Gastrocnemius medialis (tissue), 4 donors: ENCODE measurements around the gene CTSA. TPM values are rescaled to one million over a fixed set of nuclear protein-coding genes. Genes with fewer than 3 reads are reported as not detected.

ENCODE experiments used
- ATAC-seq, 2 donors: fragments of 150-250 bp; one replicate each; pipeline ENCODE4 v1.9.1; 2016
- DNase-seq, 2 donors: peaks; one replicate each; pipeline ENCODE4 v3.0.0-alpha.2; 2019
- H3K27ac ChIP-seq, 4 donors: fragments of 200-600 bp; sonication (generic); 1 replicate in 1 of 4; 2 replicates in 3 of 4; pipeline ENCODE4 v1.5.1; 2016 to 2018; ENCODE audit warnings: mild to moderate bottlenecking in 2 of 4, moderate library complexity in 1 of 4
- H3K27me3 ChIP-seq, 3 donors: fragments of 200-600 bp; sonication (generic) in 2 of 3; 1 replicate in 1 of 3; 2 replicates in 2 of 3; pipeline versions ENCODE4 v1.5.1 to v1.6.0; 2016 to 2019; ENCODE audit warnings: mild to moderate bottlenecking in 1 of 3, moderate library complexity in 1 of 3
- H3K36me3 ChIP-seq, 2 donors: fragments of 200-600 bp; sonication (generic) in 1 of 2; one replicate each; pipeline ENCODE4 v1.5.1; 2017 to 2018
- H3K4me1 ChIP-seq, 2 donors: fragments of 200-600 bp; sonication (generic) in 1 of 2; one replicate each; pipeline ENCODE4 v1.5.1; 2016 to 2017; ENCODE audit warnings: mild to moderate bottlenecking in 2 of 2
- H3K4me3 ChIP-seq, 4 donors: fragments of 200-600 bp; sonication (generic) in 3 of 4; 1 replicate in 1 of 4; 2 replicates in 3 of 4; pipeline ENCODE4 v1.5.1; 2016 to 2019; ENCODE audit warnings: mild to moderate bottlenecking in 2 of 4
- H3K9me3 ChIP-seq, 3 donors: fragments of 200-600 bp; sonication (generic) in 2 of 3; 1 replicate in 1 of 3; 2 replicates in 2 of 3; pipeline ENCODE4 v1.5.1; 2016 to 2019
- CTCF ChIP-seq, 5 experiments: fragments of 450-650 bp in 3 of 5; fragments of 200-600 bp in 2 of 5; sonication (generic) in 2 of 5; IDR thresholded peaks in 4 of 5; conservative IDR thresholded peaks in 1 of 5; 1 replicate in 4 of 5; 2 replicates in 1 of 5; pipeline ENCODE4 v1.5.1; 2016 to 2019; ENCODE audit warnings: antibody characterized with exemption in 5 of 5, mild to moderate bottlenecking in 3 of 5, moderate library complexity in 3 of 5
- POLR2A ChIP-seq, 2 donors: fragments of 450-650 bp; IDR thresholded peaks; one replicate each; pipeline ENCODE4 v1.6.1; 2017; ENCODE audit warnings: antibody characterized with exemption in 2 of 2, mild to moderate bottlenecking in 2 of 2, moderate library complexity in 2 of 2
- in situ Hi-C, 4 donors: fragments of 200-750 bp; cut with MboI; loops; one replicate each; pipeline versions ENCODE4 v1.15.0 to v1.8.0; 2017; ENCODE audit warnings: low sequenced_read_pairs in 4 of 4
- intact Hi-C: fragments of 100-400 bp; cut with DNase I; formaldehyde crosslinking; loops from one replicate; pipeline ENCODE4 v1.15.1; 2023; ENCODE audit warnings: low total_unique reads
- total RNA-seq, 4 donors: library from RNA; depleted of rRNA; stranded (reverse); fragments of >200 nt; gene quantifications; one replicate each; pipeline versions ENCODE4 v1.1.0 to v1.2.3, GENCODE V29; 2016

Gene CTSA
- total RNA-seq, 4 donors from 2014 or later, result 21.9 to 59.2 (median 46.2) TPM

- Histone ChIP-seq H3K4me3 (no peak overlapping the region), H3K4me1 (no peaks in the 10 kb centered on the region), H3K27me3 (no peaks in the 10 kb centered on the region), H3K36me3 (peaks cover 0 to 26% of the 10 kb centered on the region in 2 donors), H3K9me3 (no peaks in the 10 kb centered on the region), H3K27ac (no peak overlapping the region)
- intact Hi-C loops, result no loop called here
- in situ Hi-C loops, result no loop called here
- DNase-seq, result no peak
- ATAC-seq, result no peak
- TF ChIP-seq CTCF (IDR thresholded peaks at IDR 0.05 in 4 of 5, conservative IDR thresholded peaks at IDR 0.05 in 1 of 5), result no peak
Measured at GRCh38 chr20:45902199-45902701, 11.1 kb downstream of the CTSA start.

- Histone ChIP-seq H3K27ac (no peak overlapping the region), H3K4me1 (no peaks in the 10 kb centered on the region), H3K9me3 (no peaks in the 10 kb centered on the region), H3K27me3 (no peaks in the 10 kb centered on the region), H3K36me3 (peaks cover 0 to under 1% of the 10 kb centered on the region in 2 donors), H3K4me3 (no peak overlapping the region)
- intact Hi-C loops (no loop called here), in situ Hi-C loops (no loop called here)
- DNase-seq, result no peak
- no peak for TF ChIP-seq POLR2A (IDR thresholded peaks at IDR 0.05)
- no peak for TF ChIP-seq CTCF (IDR thresholded peaks at IDR 0.05 in 4 of 5, conservative IDR thresholded peaks at IDR 0.05 in 1 of 5)
- no peak for ATAC-seq
Measured at GRCh38 chr20:45904583-45905504, 13.7 kb downstream of the CTSA start.

GRCh38 chr20:45905505-45906079, 14.5 kb downstream of the CTSA start:
- DNase-seq, result no peak
- H3K4me3 ChIP-seq, result no peak overlapping the region
- no peaks in the 10 kb centered on the region for H3K27me3 ChIP-seq
- no peak for TF ChIP-seq CTCF (IDR thresholded peaks at IDR 0.05 in 4 of 5, conservative IDR thresholded peaks at IDR 0.05 in 1 of 5)
- TF ChIP-seq POLR2A (IDR thresholded peaks at IDR 0.05), result no peak
- intact Hi-C loops (no loop called here), in situ Hi-C loops (no loop called here)
- no peak for ATAC-seq
- no peak overlapping the region for H3K27ac ChIP-seq
- H3K36me3 ChIP-seq, result no peaks in the 10 kb centered on the region
- H3K4me1 ChIP-seq, result no peaks in the 10 kb centered on the region
- no peaks in the 10 kb centered on the region for H3K9me3 ChIP-seq

- in situ Hi-C loops, result no loop called here
- intact Hi-C loops, result no loop called here
- Histone ChIP-seq H3K4me1 (peaks cover 4 to 14% of the 10 kb centered on the region in 2 donors), H3K4me3 (no peak overlapping the region), H3K27ac (no peak overlapping the region), H3K36me3 (no peaks in the 10 kb centered on the region), H3K27me3 (peaks cover 13 to 15% (median 15%) of the 10 kb centered on the region in 3 donors), H3K9me3 (no peaks in the 10 kb centered on the region)
- TF ChIP-seq CTCF (IDR thresholded peaks at IDR 0.05 in 4 of 5, conservative IDR thresholded peaks at IDR 0.05 in 1 of 5) (no peak), POLR2A (IDR thresholded peaks at IDR 0.05) (no peak)
- no peak for ATAC-seq
- no peak for DNase-seq
Measured at GRCh38 chr20:45907219-45907948, 16.2 kb downstream of the CTSA start.
